GM19043 (cell line): ENCODE measurements around the gene NUPR1.
"Not testable (repeated sequence)": the region's sequence is repeated elsewhere in the genome, so short reads cannot be mapped to it uniquely, and the experiment has no call there.

ENCODE experiments used
- ATAC-seq: cut with Tn5 transposase; IDR thresholded peaks from one replicate; pipeline ENCODE4 v1.9.1; 2021; ENCODE audit warnings: low read depth; ENCODE audit not compliant: unreplicated experiment

Gene NUPR1

DNA sequence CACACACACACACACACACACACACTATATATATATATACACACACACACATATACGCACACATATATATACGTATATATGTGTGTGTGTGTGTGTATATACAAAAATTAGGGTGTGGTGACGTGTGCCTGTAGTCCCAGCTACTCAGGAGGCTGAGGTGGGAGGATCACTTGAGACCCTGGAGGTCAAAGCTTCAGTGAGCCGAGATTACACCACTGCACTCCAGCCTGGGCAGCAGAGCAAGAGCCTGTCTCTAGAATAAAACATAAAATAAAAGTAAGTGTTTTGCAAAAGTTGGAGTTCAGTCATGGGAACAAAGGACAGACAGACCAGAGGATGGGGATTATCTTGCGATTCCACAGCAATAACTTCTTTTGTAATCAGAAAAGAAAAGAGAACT, 10.8 kb downstream of the NUPR1 start:
- no peak for ATAC-seq

DNA sequence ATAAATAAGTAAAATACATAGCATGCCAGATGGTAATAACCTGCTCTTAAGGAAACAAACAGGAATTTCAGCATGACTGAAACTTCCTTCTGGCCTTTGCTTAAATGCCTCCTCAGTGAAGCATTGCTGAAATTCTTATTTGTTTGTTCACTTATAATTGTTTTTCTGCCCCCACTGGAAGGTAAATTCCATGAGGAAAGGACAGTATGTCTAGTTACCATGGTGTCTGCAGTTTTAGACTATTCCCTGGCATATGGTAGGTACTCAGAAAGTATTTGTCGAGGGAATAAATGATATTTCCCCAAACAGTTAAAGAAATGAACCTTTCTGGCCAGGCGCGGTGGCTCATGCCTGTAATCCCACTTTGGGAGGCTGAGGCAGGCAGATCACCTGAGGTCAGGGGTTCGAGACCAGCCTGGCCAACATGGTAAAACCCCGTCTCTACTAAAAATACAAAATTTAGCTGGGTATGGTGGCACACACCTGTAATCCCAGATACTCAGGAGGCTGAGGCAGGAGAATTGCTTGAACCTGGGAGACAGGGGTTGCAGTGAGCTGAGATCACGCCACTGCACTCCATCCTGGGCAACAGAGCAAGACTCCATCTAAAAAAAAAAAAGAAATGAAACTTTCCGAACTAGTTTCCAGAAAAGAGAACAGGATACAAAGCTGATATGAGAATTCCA, 11.5 kb downstream of the NUPR1 start:
- ATAC-seq = not testable (repeated sequence)

- no peak for ATAC-seq
These were observed 12.3 kb downstream of the NUPR1 start for GRCh38 chr16:28526201-28527099.

GRCh38 chr16:28524681-28525171, 14.0 kb downstream of the NUPR1 start:
- no peak for ATAC-seq

DNA sequence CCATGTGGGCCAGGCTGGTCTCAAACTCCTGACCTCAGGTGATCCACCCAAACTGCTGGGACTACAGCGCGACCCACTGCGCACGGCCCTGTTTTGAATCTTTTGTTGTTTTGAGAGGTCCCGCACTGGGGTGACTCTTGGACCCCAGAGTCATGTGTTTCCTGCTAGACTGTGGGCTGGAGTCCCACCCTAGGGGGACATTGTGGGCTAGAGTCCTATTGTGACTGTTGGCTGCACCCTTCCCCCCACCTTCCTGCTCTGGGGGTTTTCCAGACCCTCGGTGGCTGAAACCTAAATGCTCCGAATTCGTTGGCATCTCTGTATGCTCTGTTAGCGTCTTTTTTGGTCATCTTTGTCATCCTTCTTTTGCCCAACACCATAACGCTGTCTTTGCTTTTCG, 16.0 kb downstream of the NUPR1 start:
- ATAC-seq = no peak

GRCh38 chr16:28521436-28521835, 17.3 kb downstream of the NUPR1 start:
- ATAC-seq = no peak

- ATAC-seq = no peak
These were observed 18.1 kb downstream of the NUPR1 start for GRCh38 chr16:28520672-28521071.

DNA sequence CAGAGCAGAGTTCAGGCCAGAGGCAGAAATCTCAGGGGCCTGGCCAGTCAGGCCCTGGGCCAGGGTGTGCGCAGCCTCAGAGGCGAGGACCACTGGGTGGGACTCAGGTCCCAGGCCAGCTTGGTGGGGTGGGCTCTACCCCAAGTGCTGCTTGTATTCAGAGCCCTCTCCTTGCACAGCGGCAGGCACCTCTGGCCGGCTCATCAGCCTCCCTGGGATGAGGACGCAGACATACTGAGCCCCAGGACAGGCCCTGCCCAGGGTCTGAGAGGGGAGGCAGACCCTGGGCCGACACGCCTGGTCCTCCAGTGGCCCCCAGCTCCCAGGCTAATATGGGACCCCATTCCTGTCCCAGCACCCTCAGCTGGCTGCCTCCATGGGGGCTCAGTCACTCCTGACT, 24.5 kb downstream of the NUPR1 start:
- no peak for ATAC-seq

- ATAC-seq = no peak
These were observed 25.1 kb downstream of the NUPR1 start for GRCh38 chr16:28513484-28514181.

DNA sequence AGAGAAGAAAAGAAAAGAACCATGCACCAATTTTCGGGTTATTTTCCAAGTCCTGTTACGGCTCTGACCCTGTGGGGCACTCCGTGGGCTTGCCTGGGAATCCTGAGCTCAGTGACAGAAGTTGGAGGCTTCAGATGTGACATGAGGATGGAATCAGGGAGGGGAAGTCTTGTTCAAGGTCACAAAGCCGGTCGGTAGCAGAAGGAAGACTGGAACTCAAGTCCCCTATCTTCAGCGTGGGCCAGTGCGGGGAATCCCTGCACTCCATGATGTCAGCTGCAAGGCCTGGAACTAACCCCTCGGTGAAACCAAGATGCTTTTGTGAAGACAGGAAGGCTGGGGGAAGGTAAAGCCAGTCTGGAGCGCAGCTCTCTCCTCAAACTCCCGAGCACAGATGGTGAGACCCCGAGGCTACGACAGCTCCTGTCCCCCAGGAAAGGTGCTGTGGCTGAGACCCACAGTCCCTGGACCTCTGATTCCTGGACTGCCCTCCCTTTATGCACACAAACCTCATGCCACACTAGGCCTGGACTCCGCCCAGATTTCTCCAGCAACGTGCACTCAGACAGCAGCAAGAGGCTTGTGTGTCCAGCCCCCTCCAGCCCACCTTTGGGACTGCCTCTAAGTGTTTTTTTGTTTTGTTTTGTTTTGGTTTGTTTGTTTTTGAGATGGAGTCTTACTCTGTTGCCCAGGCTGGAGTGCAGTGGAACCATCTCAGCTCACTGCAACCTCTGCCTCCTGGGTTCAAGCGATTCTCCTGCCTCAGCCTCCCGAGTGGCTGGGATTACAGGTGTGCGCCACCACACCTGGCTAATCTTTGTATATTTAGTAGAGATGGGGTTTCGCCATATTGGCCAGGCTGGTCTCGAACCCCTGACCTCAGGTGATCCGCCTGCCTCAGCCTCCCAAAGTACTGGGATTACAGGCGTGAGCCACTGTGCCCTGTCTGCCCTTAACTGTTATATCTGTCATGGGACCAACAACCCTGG, 26.7 kb downstream of the NUPR1 start:
- ATAC-seq = no peak

- ATAC-seq = no peak
These were observed 27.7 kb downstream of the NUPR1 start for GRCh38 chr16:28511031-28511430.

GRCh38 chr16:28505489-28506137, 33.2 kb downstream of the NUPR1 start:
- no peak for ATAC-seq

- no peak for ATAC-seq
These were observed 33.9 kb downstream of the NUPR1 start for GRCh38 chr16:28504707-28505404.

- no peak for ATAC-seq
These were observed 35.1 kb downstream of the NUPR1 start for GRCh38 chr16:28503470-28504259.

DNA sequence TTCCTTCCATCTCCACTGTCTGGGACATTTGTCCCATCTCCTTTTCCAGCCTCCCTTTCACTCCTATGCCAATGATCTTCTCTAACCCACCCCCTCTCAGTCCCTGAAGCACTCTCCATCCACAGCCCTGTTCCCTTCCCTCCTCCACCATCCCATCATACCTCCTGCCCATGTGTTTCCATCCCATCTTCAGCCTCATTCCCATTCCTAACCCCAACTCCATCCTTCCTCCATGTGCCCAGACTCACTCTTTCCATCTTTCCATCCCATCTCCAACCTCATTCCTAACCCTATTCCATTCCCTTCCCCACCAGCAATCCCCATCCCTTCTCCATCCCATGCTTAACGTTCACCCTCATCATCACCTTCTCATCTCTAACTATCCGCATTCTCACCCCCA, 36.5 kb downstream of the NUPR1 start:
- no peak for ATAC-seq

DNA sequence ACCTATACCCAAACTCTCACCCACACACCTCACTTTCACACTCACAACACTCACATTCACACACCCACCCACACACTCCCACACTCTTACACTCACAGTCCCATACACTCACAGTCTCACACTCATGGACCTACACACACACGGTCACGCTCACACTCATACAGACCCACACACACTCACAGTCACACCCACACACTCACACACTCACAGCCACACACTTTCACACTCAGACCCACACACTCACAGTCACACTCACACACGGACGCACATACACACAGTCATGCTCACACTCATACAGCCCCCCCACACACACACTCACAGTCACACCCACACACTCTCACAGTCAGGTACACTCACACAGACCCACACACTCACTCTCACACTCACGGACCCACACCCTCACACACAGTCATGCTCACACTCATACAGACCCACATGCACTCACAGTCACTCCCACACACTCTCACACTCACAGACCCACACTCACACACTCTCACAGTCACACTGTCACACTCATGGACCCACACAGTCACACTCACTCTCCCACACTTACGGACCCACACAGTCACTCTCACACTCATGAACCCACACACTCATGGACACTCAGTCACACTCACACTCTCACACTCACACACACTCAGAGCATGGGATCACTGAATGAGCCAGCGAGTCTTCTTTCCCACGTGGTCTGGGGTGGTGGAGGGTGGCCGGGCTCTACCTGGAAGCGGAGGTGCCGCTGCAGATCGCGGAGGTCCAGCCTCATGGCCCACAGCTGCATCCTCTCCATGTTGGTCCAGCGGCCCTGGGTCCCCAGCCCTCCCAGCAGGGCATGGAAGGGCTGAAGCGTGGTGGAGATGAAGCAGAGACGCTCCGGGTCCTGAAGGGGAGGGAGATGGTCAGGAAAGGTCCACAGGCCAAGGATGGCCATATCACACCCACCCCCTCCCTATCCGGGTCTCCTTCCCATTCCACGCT, 37.2 kb downstream of the NUPR1 start:
- no peak for ATAC-seq
